Stimulated activated CD8-positive, alpha-beta memory T cell treated with anti-CD3 and anti-CD28 coated beads, Interleukin-4, amount 100 ng/mL, for 4 hours (primary cell): ENCODE measurements around the gene TOMM40L.
"Not testable (repeated sequence)": the region's sequence is repeated elsewhere in the genome, so short reads cannot be mapped to it uniquely, and the experiment has no call there.

Source experiments
- DNase-seq, 2 donors: peaks; one replicate each; pipeline ENCODE4 v3.0.0-alpha.2; 2020; ENCODE audit warnings: low read depth in 2 of 2, low spot score in 1 of 2

TOMM40L gene

GRCh38 chr1:161219078-161219892, 6.6 kb upstream of the TOMM40L start:
- DNase-seq: no peak

GRCh38 chr1:161220002-161220401, 5.9 kb upstream of the TOMM40L start:
- DNase-seq: no peak

GRCh38 chr1:161222175-161223019, 3.5 kb upstream of the TOMM40L start:
- DNase-seq: no peak

- DNase-seq: no peak
These were observed 1.8 kb upstream of the TOMM40L start for GRCh38 chr1:161223805-161224694.

GRCh38 chr1:161224695-161225087, 1.2 kb upstream of the TOMM40L start:
- DNase-seq: not testable (repeated sequence)

- no peak for DNase-seq
These were observed 704 bp upstream of the TOMM40L start for GRCh38 chr1:161225178-161225533.

GRCh38 chr1:161226320-161226711, 456 bp downstream of the TOMM40L start:
- DNase-seq: no peak

GRCh38 chr1:161226759-161227158, 899 bp downstream of the TOMM40L start:
- DNase-seq: no peak

- peak; percentile 72 to 91 for DNase-seq
These were observed 1.5 kb downstream of the TOMM40L start for GRCh38 chr1:161227196-161227871.

GRCh38 chr1:161228032-161228431, 2.2 kb downstream of the TOMM40L start:
- DNase-seq: no peak

- no peak for DNase-seq
These were observed 4.0 kb downstream of the TOMM40L start for GRCh38 chr1:161229896-161230295.

GRCh38 chr1:161230762-161231161, 4.9 kb downstream of the TOMM40L start:
- DNase-seq: no peak

- DNase-seq: no peak
These were observed 7.2 kb downstream of the TOMM40L start for GRCh38 chr1:161233102-161233501.

GRCh38 chr1:161235957-161236775, 10.3 kb downstream of the TOMM40L start:
- no peak for DNase-seq

- no peak for DNase-seq
These were observed 12.2 kb downstream of the TOMM40L start, which contains the start of gene NR1I3 for GRCh38 chr1:161238039-161238473. TSS of gene NR1I3 (minus strand) at chr1:161238203. CDS start at chr1:161236565, 1,638 bp downstream.

- no peak for DNase-seq
These were observed 15.8 kb downstream of the TOMM40L start for GRCh38 chr1:161241682-161242081.

GRCh38 chr1:161242313-161242712, 16.5 kb downstream of the TOMM40L start:
- no peak for DNase-seq

GRCh38 chr1:161244888-161245287, 19.0 kb downstream of the TOMM40L start:
- DNase-seq: no peak

GRCh38 chr1:161250100-161250499, 24.2 kb downstream of the TOMM40L start:
- DNase-seq: not testable (repeated sequence)

GRCh38 chr1:161250829-161251228, 25.0 kb downstream of the TOMM40L start:
- DNase-seq: no peak
